OCI-LY7 (cell line): ENCODE measurements around the gene ARAP3. TPM values are rescaled to one million over a fixed set of nuclear protein-coding genes. Genes with fewer than 3 reads are reported as not detected.

ENCODE experiments used
- BruUV-seq: library from RNA; stranded (reverse); fragments of 400-500 nt; replicated peaks from 2 replicates; lab custom pipeline; 2021; lab: Mats Ljungman, UMichigan
- CTCF ChIA-PET: fragments of 300-600 bp; sonication (Branson Sonifier 250); formaldehyde crosslinking; loops from one replicate; lab custom pipeline; 2022; ENCODE audit warnings: antibody characterized with exemption; ENCODE audit not compliant: unreplicated experiment; lab: Charles Lee
- POLR2A ChIA-PET: fragments of 300-600 bp; sonication (Branson Sonifier 250); formaldehyde crosslinking; loops from one replicate; lab custom pipeline; 2022; ENCODE audit warnings: antibody characterized with exemption; lab: Charles Lee
- DNase-seq: peaks from one replicate; pipeline ENCODE4 v3.0.0-alpha.2; 2015; ENCODE audit warnings: low spot score
- H2AFZ ChIP-seq: fragments of 200-600 bp; sonication (generic), shearing (Covaris generic); 2 replicates; pipeline ENCODE4 v1.6.1; 2014; ENCODE audit warnings: mild to moderate bottlenecking, antibody characterized with exemption, low read length, moderate library complexity
- H3K27ac ChIP-seq: fragments of 200-600 bp; sonication (generic); 2 replicates; pipeline ENCODE4 v1.5.1; 2014; ENCODE audit warnings: mixed run types, low read depth, mild to moderate bottlenecking, moderate library complexity, low read length, inconsistent platforms; ENCODE audit not compliant: poor library complexity, severe bottlenecking
- H3K36me3 ChIP-seq: fragments of 200-600 bp; sonication (generic); 2 replicates; pipeline ENCODE4 v1.6.1; 2014; ENCODE audit warnings: mild to moderate bottlenecking, antibody characterized with exemption, low read length, moderate library complexity, mixed read lengths; ENCODE audit not compliant: insufficient read depth
- H3K4me1 ChIP-seq: fragments of 200-600 bp; sonication (generic); 2 replicates; pipeline ENCODE4 v1.5.1; 2014; ENCODE audit warnings: mild to moderate bottlenecking, low read length; ENCODE audit not compliant: insufficient read depth, poor library complexity, severe bottlenecking
- H3K4me2 ChIP-seq: fragments of 200-600 bp; sonication (generic); 2 replicates; pipeline ENCODE4 v1.6.1; 2014; ENCODE audit warnings: mild to moderate bottlenecking, low read length
- H3K4me3 ChIP-seq: fragments of 200-600 bp; sonication (generic); 2 replicates; pipeline ENCODE4 v1.5.1; 2014; ENCODE audit warnings: mild to moderate bottlenecking, low read depth, low read length; ENCODE audit not compliant: poor library complexity, severe bottlenecking
- H3K79me2 ChIP-seq: fragments of 200-600 bp; sonication (generic); 2 replicates; pipeline ENCODE4 v1.6.1; 2016; ENCODE audit warnings: low read depth, mild to moderate bottlenecking, low read length, moderate library complexity, mixed read lengths; ENCODE audit not compliant: insufficient read depth
- H3K9me2 ChIP-seq: fragments of 200-600 bp; sonication (generic); 2 replicates; pipeline ENCODE4 v1.6.1; 2016; ENCODE audit warnings: mild to moderate bottlenecking, low read length, mixed read lengths; ENCODE audit not compliant: insufficient read depth
- H3K9me3 ChIP-seq: fragments of 200-600 bp; sonication (generic); 2 replicates; pipeline ENCODE4 v1.6.1; 2014; ENCODE audit warnings: mild to moderate bottlenecking, mixed run types, low read length, mixed read lengths
- H4K20me1 ChIP-seq: fragments of 200-600 bp; sonication (generic); 2 replicates; pipeline ENCODE4 v1.6.1; 2014; ENCODE audit warnings: mild to moderate bottlenecking, antibody characterized with exemption, low read length, moderate library complexity, mixed read lengths; ENCODE audit not compliant: insufficient read depth
- EZH2phosphoT487 ChIP-seq: fragments of 200-600 bp; sonication (generic); IDR thresholded peaks from 2 replicates; pipeline ENCODE4 v1.6.1; 2018; ENCODE audit warnings: low read depth, borderline replicate concordance, mild to moderate bottlenecking, mixed run types, antibody characterized with exemption, low read length, moderate library complexity, mixed read lengths
- intact Hi-C: fragments of 100-400 bp; cut with micrococcal nuclease; formaldehyde crosslinking; loops from one replicate; pipeline ENCODE4 v1.10.0; 2022; ENCODE audit not compliant: unreplicated experiment
- total RNA-seq, 2 experiments: library from RNA; depleted of rRNA in 1 of 2; stranded (reverse); fragments of >200 nt in 1 of 2; shearing (Covaris generic) in 1 of 2; gene quantifications; 2 replicates each; pipeline ENCODE4 v1.2.3, GENCODE V29; 2014 to 2022
- TF ChIP-seq, protein P1 (sequence below): fragments of 200-600 bp; sonication (generic); conservative IDR thresholded peaks from 2 replicates; pipeline ENCODE4 v1.5.1; 2014; ENCODE audit warnings: mild to moderate bottlenecking, antibody characterized with exemption, low read length, moderate library complexity, mixed read lengths

ARAP3 gene
- total RNA-seq, 2 experiments from 2014 or later = not detected

DNA sequence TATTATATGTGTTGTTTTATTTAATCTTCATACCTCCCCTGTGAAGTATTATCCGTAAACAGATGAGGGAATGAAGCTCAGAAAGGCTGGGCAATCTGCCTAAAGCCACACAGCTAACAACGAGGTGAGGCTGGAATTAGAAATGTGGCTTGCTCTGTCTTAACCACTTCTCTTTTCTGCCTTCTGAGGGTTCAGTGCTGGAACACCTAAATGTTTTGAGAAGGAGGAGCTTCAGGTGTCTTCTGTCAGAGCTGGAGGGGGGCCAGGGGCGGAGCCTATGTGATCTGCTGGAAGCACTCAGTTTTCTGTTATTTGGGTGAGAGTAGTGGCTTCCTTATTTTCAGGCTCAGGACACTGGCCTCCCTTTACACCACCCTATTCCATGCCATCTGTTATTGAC lies 35.0 kb upstream of the ARAP3 start:
- ChIA-PET POLR2A (no interaction called here), CTCF (no interaction called here)
- no peak for TF ChIP-seq EZH2phosphoT487
- TF ChIP-seq, protein P1, sequence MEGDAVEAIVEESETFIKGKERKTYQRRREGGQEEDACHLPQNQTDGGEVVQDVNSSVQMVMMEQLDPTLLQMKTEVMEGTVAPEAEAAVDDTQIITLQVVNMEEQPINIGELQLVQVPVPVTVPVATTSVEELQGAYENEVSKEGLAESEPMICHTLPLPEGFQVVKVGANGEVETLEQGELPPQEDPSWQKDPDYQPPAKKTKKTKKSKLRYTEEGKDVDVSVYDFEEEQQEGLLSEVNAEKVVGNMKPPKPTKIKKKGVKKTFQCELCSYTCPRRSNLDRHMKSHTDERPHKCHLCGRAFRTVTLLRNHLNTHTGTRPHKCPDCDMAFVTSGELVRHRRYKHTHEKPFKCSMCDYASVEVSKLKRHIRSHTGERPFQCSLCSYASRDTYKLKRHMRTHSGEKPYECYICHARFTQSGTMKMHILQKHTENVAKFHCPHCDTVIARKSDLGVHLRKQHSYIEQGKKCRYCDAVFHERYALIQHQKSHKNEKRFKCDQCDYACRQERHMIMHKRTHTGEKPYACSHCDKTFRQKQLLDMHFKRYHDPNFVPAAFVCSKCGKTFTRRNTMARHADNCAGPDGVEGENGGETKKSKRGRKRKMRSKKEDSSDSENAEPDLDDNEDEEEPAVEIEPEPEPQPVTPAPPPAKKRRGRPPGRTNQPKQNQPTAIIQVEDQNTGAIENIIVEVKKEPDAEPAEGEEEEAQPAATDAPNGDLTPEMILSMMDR = no peak

DNA sequence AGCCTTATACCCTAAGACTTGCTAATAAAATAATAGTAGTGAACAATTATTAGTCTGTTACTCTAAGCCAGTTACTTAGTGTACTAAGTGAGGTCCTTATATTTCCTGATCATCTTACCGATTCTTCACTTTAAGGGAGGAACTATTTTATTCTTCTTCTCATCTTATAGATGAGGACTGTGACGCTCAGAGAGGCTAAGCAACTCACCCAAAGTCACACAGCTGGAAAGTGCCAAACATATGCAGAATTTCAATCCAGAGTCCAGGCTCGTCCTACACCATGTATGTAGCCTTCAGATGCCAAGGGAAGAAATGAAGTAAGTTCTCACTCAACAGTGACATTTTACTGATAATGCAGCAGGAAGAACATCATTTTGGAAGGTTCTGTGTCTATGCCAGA lies 34.4 kb upstream of the ARAP3 start:
- Histone ChIP-seq H3K9me3 (no peaks in the 10 kb centered on the region), H2AFZ (no peak overlapping the region), H3K4me3 (no peak overlapping the region), H3K79me2 (no peaks in the 10 kb centered on the region), H3K36me3 (no peaks in the 10 kb centered on the region), H3K27ac (no peak overlapping the region), H3K4me1 (no peaks in the 10 kb centered on the region), H3K9me2 (no peaks in the 10 kb centered on the region), H3K4me2 (no peak overlapping the region), H4K20me1 (no peaks in the 10 kb centered on the region)
- intact Hi-C loops = no loop called here
- CTCF ChIA-PET = no interaction called here
- no peak for TF ChIP-seq EZH2phosphoT487
- TF ChIP-seq, protein P1 = no peak
- POLR2A ChIA-PET = no interaction called here
- DNase-seq = no peak
- BruUV-seq = no TSS peak

More for the DNA sequence above, 35.0 kb upstream of the ARAP3 start:
- BruUV-seq = no TSS peak
- Histone ChIP-seq H3K36me3 (no peaks in the 10 kb centered on the region), H4K20me1 (no peaks in the 10 kb centered on the region), H3K79me2 (no peaks in the 10 kb centered on the region), H3K4me3 (no peak overlapping the region), H2AFZ (no peak overlapping the region), H3K4me1 (no peaks in the 10 kb centered on the region), H3K9me3 (no peaks in the 10 kb centered on the region), H3K27ac (no peak overlapping the region), H3K4me2 (no peak overlapping the region), H3K9me2 (no peaks in the 10 kb centered on the region)
- DNase-seq = peak; percentile 20
- intact Hi-C loops = no loop called here

DNA sequence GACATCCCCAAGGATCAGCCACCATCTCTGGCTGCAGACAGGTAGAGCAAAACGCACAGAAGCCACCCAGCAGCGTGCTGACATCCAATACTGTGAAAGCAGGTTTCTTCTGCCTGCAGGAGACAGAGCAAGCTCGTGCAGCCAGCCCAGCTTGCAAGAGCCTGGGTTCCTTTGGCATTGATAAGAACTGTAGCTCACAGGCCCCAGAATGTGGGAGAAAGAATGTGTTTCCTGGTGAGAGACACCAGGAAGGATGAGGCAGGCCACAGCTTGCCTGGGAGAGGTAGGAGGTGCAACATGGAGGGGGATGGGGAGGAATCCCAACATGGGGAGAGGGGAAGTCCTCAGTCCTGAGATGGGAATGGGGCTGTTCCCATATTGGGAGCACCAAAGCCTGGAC lies 34.0 kb upstream of the ARAP3 start:
- ChIA-PET CTCF (no interaction called here), POLR2A (interaction anchor here (0.9 kb wide), 1 partner anchor 47 kb away, joined by 3 read pairs; no protein-coding TSS in a partner anchor)
- no peaks in the 10 kb centered on the region for H3K9me2 ChIP-seq
- TF ChIP-seq, protein P1 = no peak
- no peak for TF ChIP-seq EZH2phosphoT487
- H4K20me1 ChIP-seq = no peaks in the 10 kb centered on the region
- no peaks in the 10 kb centered on the region for H3K4me1 ChIP-seq
- H2AFZ ChIP-seq = no peak overlapping the region
- no peak overlapping the region for H3K4me3 ChIP-seq
- no peak overlapping the region for H3K4me2 ChIP-seq
- no peak for DNase-seq
- no peak overlapping the region for H3K27ac ChIP-seq
- intact Hi-C loops = no loop called here
- H3K79me2 ChIP-seq = no peaks in the 10 kb centered on the region
- H3K36me3 ChIP-seq = no peaks in the 10 kb centered on the region
- no peaks in the 10 kb centered on the region for H3K9me3 ChIP-seq
- BruUV-seq = no TSS peak
